UCSD-AML1 (cell line): ENCODE results near the gene USB1.
A peak's percentile ranks its signal among the peaks of the same experiment; 100 is the strongest.
"Not testable (repeated sequence)": the region's sequence is repeated elsewhere in the genome, so short reads cannot be mapped to it uniquely, and the experiment has no call there.

ENCODE experiments used
- DNase-seq: peaks from one replicate; lab custom pipeline; 2025; ENCODE audit not compliant: unreplicated experiment; lab: John Stamatoyannopoulos, UW

The USB1 gene

GRCh38 chr16:57969451-57970123 is 31.6 kb upstream of the USB1 start:
- no peak for DNase-seq

- DNase-seq: no peak
These were observed 30.9 kb upstream of the USB1 start for GRCh38 chr16:57970319-57970718.

DNA sequence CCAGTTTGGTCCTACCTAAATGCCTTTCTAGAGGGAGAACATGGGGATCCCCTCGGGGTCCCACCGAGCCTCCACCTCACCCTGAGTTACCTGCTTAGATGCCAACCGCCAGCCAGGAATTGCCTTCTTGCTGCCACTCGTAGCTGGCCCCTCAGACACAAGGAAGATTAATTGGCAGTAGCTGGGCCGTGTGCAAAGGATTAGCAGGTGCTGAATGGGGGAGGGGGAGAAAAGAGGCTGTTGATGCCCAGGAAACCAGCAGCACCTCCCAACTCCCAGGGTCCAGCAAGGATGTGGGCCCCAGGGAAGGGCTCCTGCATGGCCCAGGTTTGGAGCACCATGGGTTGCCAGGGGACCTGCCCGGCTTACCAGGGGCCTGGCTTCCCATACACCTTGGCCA is 30.2 kb upstream of the USB1 start, which contains the start of gene CNGB1:
TSS of gene CNGB1 (minus strand) at position 159 of the 400 bp plus-strand sequence. CDS start 3,842 bp downstream, outside the sequence.
- DNase-seq: no peak

DNA sequence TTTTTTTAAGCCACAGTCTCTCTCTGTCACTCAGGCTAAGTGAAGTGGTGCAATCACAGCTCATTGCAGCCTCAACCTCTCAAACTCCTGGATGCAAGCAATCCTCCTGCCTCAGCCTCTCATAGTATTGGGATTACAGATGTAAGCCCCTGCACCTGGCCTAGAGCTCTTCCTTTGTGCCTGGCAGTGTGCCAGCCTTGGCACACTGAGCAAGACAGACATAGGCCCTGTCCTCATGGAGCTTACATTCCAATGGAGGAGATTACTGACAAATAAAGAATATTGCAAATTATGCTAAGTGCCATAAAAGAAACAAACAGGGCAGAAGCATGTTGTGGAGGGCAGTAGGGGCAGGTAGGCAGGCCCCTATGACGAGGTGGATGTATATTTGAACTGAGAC is 29.4 kb upstream of the USB1 start:
- DNase-seq: no peak

DNA sequence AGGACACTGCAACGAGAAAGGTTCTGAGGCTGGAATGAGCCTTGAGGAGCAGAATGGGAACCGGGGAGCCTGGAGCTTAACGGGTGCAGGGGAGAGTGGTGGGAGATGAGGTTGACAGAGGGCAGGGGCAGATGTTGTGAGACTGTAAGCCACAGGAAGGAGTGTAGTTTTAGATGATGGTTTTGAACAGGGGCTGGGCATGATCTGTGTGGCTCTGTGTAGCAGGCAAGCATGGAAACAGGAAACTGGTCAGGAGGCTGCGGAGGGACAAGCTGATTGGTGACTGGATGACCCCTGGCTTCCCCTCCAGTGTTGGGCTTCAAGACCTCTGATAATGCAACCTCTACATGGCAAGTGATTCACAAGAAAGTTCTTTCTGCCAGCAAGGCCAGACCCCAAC is 28.9 kb upstream of the USB1 start:
- peak; percentile 48 for DNase-seq

- DNase-seq: no peak
These were observed 24.8 kb upstream of the USB1 start for GRCh38 chr16:57976331-57976796.

GRCh38 chr16:57977418-57978069 is 23.7 kb upstream of the USB1 start:
- peak; percentile 32 for DNase-seq

DNA sequence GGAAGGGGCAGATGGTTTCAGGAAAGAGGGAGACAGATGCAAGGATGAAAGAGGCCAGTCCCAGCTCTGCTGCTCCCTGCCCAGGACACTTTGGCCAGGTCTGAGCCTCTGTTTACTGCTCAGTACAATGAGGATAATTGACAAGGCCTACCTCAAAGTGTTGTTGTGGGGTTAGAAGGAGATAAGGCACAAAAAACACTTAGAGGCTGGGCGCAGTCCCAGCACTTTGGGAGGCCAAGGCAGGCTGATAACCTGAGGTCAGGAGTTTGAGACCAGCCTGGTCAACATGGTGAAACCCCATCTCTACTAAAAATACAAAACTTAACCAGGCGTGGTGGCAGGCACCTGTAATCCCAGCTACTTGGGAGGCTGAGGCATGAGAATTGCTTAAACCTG is 23.1 kb upstream of the USB1 start:
- DNase-seq: not testable (repeated sequence)

- no peak for DNase-seq
These were observed 22.1 kb upstream of the USB1 start for GRCh38 chr16:57979006-57979585.

- no peak for DNase-seq
These were observed 19.6 kb upstream of the USB1 start for GRCh38 chr16:57981636-57982035.

DNA sequence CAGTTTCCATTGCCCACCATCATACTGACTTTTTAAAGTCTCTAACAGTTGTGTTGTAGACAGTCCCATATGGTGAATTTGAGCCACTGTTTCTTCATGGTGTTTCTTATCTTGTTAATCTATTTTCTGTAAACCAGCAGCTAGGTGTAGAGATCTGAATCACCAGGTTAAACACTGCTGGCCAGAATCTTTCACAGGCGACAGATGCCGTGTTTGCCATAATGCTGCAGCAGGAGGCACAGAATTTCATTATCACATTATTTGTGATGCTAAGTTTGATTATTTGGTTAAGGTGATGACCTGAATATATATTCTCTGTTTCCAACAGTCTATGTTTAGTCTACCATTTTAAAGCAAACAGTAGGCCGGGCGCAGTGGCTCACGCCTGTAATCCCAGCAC is 18.8 kb upstream of the USB1 start:
- no peak for DNase-seq

DNA sequence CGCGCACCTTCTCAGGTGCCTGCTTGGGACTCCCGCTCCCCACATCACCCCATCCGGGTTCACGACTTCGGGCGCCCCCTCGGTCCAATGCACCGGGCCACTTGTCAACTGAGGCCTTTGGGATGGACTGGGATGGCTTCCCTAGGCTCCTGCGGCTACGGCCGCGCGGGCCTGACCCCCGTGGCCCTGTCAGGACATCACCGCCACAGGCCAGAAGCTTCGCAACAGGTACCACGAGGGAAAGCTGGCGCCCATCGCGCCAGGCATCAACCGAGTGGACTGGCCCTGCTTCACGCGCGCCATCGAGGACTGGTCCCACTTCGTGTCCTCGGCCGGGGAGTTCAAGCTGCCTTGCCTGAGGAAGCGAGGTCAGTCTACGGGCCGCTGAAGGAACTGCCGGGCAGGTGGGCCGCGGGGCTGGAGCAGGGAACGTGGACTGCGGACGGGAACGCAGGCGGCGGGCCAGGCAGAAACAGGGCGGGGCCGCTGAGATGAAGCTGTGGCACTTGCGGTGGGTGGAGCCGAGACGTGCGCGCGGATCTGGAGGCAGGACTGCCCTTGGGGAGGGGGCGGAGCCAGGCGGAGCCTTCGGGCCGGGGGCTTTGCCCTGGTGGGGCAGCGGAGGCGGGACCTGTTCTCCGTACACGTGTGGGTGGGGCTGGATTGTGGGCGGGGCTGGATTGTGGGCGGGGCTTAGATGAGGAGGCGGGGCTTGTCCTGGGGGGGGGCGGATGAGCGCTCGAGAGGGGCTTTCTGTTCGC is 16.6 kb upstream of the USB1 start:
- no peak for DNase-seq

GRCh38 chr16:57985204-57986181 is 15.7 kb upstream of the USB1 start:
- no peak for DNase-seq

DNA sequence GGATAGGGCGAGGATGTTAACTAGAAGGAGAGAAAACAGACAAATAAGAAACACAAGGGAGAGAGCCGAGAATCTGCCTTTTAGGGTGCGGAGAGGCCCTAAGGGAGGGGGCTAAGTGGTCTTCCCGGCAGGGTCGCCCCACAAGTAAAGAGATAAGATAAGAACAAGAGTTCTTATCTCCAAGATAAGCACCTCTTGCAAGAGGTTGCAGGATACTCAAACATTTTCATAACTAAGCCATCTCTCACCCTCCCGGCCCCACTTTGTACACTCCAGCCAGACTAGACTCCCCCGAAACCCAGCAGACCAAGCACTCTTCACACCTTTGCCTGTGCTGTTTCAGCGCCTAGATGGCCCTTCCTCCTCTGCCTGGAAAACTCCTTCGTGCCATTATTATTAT is 15.0 kb upstream of the USB1 start:
- DNase-seq: no peak

GRCh38 chr16:57987441-57988177 is 13.6 kb upstream of the USB1 start:
- DNase-seq: no peak

DNA sequence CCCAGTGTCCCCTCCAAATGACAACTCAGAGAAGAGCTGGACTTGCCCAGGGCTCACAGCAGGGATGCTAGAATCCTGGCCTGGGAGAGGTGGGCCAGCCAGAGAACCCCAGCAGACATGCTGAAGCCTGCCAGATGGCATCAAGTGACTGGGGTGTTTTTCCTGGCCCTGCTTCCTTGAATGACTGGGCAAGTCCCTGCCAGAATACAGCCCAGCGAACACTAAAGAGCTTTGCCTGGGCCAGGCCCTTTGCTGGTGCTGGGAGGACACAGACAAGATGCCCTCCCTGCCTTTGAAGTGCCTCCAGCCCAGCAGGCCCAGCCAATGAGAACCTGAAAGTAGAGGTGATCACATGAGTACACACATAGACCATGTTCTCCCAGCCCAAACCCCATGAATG is 12.3 kb upstream of the USB1 start:
- peak; percentile 32 for DNase-seq

DNA sequence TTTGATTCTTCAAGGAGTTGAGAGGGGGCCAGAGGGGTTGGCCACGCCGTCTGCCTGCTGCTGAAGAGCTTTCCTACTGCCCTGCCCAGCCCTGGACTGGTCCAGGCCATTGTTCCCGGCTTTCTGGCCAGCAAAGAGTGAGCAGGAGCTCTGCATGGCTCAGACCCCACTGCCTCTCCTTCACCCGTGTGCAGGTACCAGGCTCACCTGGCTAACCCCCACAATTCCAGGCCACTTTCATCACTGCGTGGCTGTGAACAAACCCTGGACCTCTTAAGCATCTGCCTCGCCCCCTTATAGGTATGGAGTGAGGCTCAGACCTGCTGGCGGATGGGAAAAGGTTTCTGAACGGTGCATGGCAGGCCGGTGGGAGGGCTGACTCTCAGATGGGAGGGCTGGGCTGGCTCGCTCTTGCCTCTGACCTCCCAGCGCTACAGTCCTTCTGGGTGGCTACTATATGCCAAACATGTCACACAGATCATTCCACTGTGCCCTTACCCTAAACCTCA is 9.6 kb upstream of the USB1 start:
- no peak for DNase-seq

GRCh38 chr16:57992084-57992483 is 9.1 kb upstream of the USB1 start:
- no peak for DNase-seq

GRCh38 chr16:57993438-57993837 is 7.8 kb upstream of the USB1 start:
- peak; percentile 36 for DNase-seq
